ENCODE data around the gene KRTAP4-3. TPM values are rescaled to one million over a fixed set of nuclear protein-coding genes. Genes with fewer than 3 reads are reported as not detected.

KRTAP4-3 gene
- total RNA-seq, 1 donor from 2014 or later, result not detected

- H3K27me3 Mint-ChIP-seq (ENCODE audit: unreplicated experiment), result peaks cover 6% of the 10 kb centered on the region
- DNase-seq, result no peak
- no peaks in the 10 kb centered on the region for H3K36me3 Mint-ChIP-seq (ENCODE audit: unreplicated experiment)
- H3K9me3 Mint-ChIP-seq (ENCODE audit: unreplicated experiment), result peaks cover 12% of the 10 kb centered on the region
- TF ChIP-seq, protein P1, sequence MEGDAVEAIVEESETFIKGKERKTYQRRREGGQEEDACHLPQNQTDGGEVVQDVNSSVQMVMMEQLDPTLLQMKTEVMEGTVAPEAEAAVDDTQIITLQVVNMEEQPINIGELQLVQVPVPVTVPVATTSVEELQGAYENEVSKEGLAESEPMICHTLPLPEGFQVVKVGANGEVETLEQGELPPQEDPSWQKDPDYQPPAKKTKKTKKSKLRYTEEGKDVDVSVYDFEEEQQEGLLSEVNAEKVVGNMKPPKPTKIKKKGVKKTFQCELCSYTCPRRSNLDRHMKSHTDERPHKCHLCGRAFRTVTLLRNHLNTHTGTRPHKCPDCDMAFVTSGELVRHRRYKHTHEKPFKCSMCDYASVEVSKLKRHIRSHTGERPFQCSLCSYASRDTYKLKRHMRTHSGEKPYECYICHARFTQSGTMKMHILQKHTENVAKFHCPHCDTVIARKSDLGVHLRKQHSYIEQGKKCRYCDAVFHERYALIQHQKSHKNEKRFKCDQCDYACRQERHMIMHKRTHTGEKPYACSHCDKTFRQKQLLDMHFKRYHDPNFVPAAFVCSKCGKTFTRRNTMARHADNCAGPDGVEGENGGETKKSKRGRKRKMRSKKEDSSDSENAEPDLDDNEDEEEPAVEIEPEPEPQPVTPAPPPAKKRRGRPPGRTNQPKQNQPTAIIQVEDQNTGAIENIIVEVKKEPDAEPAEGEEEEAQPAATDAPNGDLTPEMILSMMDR (IDR thresholded peaks at IDR 0.05; ENCODE audit: partially characterized antibody, unreplicated experiment), result no peak
- H3K4me3 Mint-ChIP-seq (ENCODE audit: unreplicated experiment), result no peak overlapping the region
- H3K27ac Mint-ChIP-seq (ENCODE audit: unreplicated experiment), result no peak overlapping the region
- H3K4me1 Mint-ChIP-seq (ENCODE audit: low read depth, unreplicated experiment), result no peaks in the 10 kb centered on the region
Measured at GRCh38 chr17:41185001-41185400, 17.0 kb upstream of the KRTAP4-3 start.

DNA sequence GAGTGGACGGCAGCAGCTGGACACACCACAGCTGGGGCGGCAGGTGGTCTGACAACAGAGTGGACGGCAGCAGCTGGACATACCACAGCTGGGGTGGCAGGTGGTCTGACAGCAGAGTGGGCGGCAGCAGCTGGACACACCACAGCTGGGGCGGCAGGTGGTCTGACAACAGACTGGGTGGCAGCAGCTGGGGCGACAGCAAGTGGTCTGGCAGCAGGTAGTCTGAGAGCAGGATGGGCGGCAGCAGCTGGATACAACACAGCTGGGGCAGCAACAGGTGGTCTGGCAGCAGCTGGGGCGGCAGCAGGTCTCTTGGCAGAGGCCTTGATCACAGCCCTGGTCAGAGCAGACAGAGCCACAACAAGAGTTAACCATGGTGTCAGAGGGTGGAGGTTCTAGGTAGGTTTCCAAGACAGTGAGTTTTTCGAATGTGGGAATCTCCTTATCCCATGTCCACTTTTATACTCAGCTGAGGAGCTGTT, 16.5 kb upstream of the KRTAP4-3 start, which contains the start of gene KRTAP4-1:
Gene KRTAP4-1 (minus strand): TSS at position 432 of the 482 bp plus-strand sequence. CDS start 57 bp downstream, at position 375.
- TF ChIP-seq, protein P1 (IDR thresholded peaks at IDR 0.05; ENCODE audit: partially characterized antibody, unreplicated experiment), result no peak
- Mint-ChIP-seq H3K36me3 (ENCODE audit: unreplicated experiment) (no peaks in the 10 kb centered on the region), H3K4me3 (ENCODE audit: unreplicated experiment) (no peak within 1 kb of the TSS), H3K4me1 (ENCODE audit: low read depth, unreplicated experiment) (no peaks in the 10 kb centered on the region), H3K9me3 (ENCODE audit: unreplicated experiment) (peaks cover 12% of the 10 kb centered on the region), H3K27ac (ENCODE audit: unreplicated experiment) (peak within 1 kb of the TSS; percentile 68), H3K27me3 (ENCODE audit: unreplicated experiment) (peaks cover 6% of the 10 kb centered on the region)
- peak; percentile 31 for DNase-seq

DNA sequence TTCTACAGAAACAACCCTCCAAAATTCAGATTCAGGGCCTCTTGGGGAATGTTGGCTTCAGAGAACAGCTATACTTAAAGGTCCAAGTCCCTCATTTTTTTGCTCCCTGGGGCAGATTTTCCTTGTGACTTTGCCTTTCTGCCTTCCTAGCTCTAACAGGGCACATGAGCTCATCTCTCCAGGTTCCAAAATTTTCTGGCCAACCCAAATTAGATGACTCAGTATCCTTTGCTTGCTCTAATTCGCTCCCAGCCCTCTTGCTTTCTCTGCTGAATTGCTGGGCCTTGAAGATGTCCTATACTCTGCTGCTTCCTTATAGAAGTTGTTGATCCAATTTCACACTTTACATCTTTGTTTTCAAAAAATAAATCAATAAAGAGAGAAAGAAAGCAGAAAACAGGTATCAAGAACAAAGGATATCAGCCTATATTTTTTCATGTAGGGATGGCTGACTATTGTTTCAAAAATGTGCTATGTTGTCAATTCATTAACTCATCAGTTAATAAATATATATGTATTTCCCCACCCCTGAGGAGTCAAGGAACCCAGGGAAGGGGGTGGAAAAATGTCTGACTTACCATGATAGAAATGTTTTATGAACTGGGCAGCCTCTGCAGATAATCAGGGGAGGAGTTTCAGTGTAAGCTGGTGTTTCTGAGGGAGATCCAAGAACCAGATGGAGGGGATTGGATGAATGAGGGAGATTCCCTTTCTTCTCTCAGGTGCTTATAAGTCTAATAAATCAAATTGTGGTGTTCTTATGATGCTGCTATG, 11.0 kb upstream of the KRTAP4-3 start:
- TF ChIP-seq, protein P1 (IDR thresholded peaks at IDR 0.05; ENCODE audit: partially characterized antibody, unreplicated experiment), result no peak
- Mint-ChIP-seq H3K27me3 (ENCODE audit: unreplicated experiment) (peaks cover 4% of the 10 kb centered on the region), H3K4me3 (ENCODE audit: unreplicated experiment) (no peak overlapping the region), H3K27ac (ENCODE audit: unreplicated experiment) (no peak overlapping the region), H3K4me1 (ENCODE audit: low read depth, unreplicated experiment) (no peaks in the 10 kb centered on the region), H3K36me3 (ENCODE audit: unreplicated experiment) (peaks cover 5% of the 10 kb centered on the region), H3K9me3 (ENCODE audit: unreplicated experiment) (peaks cover 7% of the 10 kb centered on the region)
- no peak for DNase-seq

DNA sequence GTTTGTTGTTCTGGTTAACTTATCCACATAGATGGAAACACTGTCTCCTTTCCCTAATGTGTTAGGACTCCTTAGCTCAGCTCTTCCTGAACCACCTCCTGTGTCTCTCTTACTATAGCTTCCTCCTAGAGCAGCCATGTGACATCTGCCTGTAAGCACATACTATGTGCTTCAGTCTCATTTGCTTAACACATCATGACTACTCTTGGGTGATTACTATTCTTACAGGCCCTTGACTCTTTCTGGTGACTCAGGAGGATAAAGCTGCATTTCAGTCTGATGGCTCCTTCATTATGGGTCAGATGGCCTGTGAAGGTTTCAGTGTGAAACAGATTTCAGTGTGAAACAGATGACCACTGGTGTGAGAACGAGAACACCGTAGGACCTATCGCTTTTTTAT, 10.3 kb upstream of the KRTAP4-3 start:
- H3K9me3 Mint-ChIP-seq (ENCODE audit: unreplicated experiment), result peaks cover 6% of the 10 kb centered on the region
- no peak overlapping the region for H3K4me3 Mint-ChIP-seq (ENCODE audit: unreplicated experiment)

More for the DNA sequence above, 10.3 kb upstream of the KRTAP4-3 start:
- TF ChIP-seq, protein P1 (IDR thresholded peaks at IDR 0.05; ENCODE audit: partially characterized antibody, unreplicated experiment), result no peak
- peaks cover 5% of the 10 kb centered on the region for H3K36me3 Mint-ChIP-seq (ENCODE audit: unreplicated experiment)
- H3K27me3 Mint-ChIP-seq (ENCODE audit: unreplicated experiment), result peaks cover 4% of the 10 kb centered on the region
- DNase-seq, result no peak
- H3K27ac Mint-ChIP-seq (ENCODE audit: unreplicated experiment), result no peak overlapping the region
- H3K4me1 Mint-ChIP-seq (ENCODE audit: low read depth, unreplicated experiment), result no peaks in the 10 kb centered on the region

All from glutamatergic neuron (in vitro differentiated cells).